ENCODE measurements around the gene NOL6.
"Not testable (repeated sequence)": the region's sequence is repeated elsewhere in the genome, so short reads cannot be mapped to it uniquely, and the experiment has no call there.

The NOL6 gene, protein sequence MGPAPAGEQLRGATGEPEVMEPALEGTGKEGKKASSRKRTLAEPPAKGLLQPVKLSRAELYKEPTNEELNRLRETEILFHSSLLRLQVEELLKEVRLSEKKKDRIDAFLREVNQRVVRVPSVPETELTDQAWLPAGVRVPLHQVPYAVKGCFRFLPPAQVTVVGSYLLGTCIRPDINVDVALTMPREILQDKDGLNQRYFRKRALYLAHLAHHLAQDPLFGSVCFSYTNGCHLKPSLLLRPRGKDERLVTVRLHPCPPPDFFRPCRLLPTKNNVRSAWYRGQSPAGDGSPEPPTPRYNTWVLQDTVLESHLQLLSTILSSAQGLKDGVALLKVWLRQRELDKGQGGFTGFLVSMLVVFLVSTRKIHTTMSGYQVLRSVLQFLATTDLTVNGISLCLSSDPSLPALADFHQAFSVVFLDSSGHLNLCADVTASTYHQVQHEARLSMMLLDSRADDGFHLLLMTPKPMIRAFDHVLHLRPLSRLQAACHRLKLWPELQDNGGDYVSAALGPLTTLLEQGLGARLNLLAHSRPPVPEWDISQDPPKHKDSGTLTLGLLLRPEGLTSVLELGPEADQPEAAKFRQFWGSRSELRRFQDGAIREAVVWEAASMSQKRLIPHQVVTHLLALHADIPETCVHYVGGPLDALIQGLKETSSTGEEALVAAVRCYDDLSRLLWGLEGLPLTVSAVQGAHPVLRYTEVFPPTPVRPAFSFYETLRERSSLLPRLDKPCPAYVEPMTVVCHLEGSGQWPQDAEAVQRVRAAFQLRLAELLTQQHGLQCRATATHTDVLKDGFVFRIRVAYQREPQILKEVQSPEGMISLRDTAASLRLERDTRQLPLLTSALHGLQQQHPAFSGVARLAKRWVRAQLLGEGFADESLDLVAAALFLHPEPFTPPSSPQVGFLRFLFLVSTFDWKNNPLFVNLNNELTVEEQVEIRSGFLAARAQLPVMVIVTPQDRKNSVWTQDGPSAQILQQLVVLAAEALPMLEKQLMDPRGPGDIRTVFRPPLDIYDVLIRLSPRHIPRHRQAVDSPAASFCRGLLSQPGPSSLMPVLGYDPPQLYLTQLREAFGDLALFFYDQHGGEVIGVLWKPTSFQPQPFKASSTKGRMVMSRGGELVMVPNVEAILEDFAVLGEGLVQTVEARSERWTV

DNA sequence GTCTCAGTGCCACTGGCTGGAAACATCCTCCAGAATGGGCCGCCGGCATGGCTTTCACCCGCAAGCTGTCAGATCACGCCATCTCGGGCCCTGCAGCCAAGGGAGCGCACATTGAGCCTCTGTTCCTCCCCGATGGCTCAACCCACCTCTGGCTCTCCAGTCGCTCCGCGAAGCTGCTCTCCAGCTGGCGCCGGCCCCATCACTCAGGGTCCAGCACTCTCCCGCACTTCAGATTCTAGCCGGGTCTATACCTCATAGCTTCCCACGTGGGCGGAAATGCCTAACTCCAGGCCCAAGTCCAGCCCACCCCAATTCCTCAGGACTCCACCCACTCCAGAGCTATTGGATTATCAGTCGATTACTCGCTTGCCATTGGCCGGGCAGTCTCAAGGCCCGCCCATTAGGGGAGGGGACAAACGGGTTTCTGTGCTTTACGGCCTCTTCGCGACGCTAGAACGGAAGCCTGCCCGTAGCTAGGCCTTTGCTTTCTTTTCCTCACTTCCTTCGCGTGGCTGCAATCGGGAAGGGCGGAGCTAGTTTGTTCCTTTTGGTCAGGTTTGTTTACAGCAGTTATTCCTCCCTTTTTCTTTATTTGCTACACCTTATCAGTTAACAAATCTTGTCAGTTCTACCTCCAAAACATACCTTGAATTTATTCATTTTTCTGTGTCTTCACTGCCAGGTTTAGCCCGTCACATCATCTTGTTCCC, at the start of gene NOL6:
Gene NOL6, minus strand, starts transcription at position 282 of the 710 bp plus-strand sequence. Its CDS starts 82 bp downstream, at position 200.
- DNase-seq: peak; percentile 92

DNA sequence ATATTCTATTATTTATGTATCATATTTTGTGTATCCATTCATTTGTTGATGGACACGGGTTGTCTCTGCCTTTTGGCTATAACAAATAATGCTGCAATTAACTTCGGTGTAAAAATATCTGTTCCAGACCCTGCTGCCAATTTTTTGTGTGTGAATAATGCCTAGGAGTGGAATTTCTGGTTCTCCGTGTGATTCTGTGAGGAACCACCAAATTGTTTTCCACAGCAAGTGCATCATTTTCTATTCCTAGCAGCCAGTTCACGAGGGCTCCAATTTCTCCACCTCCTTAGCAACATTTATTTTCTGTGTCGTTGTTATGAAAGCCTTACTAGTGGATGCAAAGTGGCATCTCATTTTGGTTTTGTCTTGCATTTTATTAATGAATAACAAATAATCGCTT, 48.1 kb upstream of the NOL6 start:
- not testable (repeated sequence) for DNase-seq

DNA sequence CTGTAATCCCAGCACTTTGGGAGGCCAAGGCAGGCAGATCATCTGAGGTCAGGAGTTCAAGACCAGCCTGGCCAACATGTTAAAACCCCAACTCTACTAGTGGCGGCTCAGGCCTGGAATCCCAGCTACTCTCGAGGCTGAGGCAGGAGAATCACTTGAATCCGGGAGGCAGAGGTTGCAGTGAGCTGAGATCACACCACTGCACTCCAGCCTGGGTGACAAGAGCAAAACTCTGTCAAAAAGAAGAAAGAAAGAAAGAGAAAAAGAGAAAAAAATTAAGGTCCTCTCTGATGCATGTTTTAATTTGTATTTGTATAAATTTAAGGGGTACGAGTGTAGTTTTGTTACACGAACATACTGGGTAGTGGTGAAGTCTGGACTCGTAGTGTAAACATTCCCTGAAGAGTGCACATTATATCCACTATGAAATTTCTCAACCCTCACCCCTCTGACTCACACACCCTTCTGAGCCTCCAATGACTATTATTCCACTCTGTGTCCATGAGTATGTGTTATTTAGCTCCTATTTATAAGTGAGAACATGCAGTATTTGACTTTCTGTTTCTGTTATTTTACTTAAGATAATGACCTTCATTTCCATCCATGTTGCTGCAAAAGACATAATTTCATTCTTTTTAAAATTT, 44.3 kb upstream of the NOL6 start:
- DNase-seq: not testable (repeated sequence)

DNA sequence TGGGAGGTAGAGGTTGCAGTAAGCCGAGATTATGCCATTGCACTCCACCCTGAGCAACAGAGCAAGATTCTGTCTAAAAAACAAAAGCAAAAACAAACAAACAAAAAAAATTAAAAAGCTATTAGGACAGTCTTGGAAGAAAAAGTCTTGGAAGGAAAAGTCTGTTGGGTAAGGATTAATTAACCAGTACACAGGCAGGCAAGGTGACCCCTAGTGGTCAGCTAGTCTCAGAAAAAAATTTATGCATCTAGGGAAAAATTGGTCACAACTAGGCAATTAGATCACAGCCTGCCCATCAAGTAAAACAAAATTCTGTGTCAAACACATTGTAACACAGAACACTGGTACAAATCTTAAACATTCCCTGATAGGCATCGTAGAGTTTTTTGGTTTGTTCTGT, 43.6 kb upstream of the NOL6 start:
- no peak for DNase-seq

DNA sequence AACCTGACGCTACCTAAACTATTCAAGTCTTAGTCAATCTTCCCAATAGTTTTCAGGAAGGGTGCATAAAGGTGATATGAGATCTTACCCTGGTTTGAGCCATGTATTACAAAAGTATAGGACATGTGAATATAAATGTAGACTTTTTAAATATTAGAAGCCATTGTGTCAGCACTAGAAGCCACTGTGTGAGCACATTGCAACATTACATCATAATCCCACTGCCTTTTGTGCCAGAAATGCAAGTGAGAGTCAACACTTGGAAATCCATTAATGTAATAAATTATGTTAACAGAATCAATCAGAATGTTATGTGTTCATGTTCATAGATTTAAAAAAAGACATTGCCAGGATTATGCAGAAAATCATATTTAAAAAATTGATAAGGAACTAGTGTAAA, 42.7 kb upstream of the NOL6 start:
- not testable (repeated sequence) for DNase-seq

DNA sequence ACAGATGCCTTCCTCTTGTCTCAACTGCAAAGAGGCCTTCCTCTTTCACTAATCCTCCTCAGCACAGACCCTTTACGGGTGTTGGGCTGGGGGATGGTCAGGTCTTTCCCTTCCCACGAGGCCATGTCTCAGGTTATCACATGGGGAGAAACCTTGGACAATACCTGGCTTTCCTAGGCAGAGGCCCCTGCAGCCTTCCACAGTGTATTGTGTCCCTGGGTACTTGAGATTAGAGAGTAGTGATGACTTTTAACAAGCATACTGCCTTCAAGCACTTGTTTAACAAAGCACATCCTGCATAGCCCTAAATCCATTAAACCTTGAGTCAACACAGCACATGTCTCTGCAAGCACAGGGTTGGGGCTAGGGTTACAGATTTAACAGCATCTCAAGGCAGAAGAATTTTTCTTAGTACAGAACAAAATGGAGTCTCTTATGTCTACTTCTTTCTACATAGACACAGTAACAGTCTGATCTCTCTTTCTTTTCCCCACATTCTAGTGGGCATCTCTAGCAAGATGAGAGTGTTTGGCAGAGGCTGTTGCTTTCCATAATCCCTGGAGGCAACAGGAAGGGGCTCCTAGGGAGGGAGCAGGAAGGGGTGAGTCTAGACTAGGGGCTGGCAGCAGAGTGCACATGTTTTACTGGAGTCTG, 41.7 kb upstream of the NOL6 start:
- peak; percentile 13 for DNase-seq

DNA sequence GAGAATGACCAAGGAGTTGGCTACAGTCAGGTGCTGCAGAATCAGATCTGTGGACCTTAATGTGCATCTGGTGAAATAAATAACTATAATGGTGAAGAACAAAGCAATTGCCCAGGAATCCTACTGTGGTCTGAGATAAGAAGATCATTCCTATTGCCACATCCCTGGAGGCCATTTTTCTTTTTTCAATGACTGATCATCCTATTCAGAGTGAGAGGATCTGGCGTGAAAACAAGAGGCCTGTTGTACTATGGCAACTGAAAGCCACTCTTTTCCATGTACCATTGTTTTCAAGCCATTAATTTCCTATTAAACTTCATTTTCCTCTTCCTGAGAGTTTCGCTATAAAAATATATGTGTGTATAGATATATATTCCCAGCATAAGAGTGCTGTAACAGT, 38.8 kb upstream of the NOL6 start:
- DNase-seq: not testable (repeated sequence)

DNA sequence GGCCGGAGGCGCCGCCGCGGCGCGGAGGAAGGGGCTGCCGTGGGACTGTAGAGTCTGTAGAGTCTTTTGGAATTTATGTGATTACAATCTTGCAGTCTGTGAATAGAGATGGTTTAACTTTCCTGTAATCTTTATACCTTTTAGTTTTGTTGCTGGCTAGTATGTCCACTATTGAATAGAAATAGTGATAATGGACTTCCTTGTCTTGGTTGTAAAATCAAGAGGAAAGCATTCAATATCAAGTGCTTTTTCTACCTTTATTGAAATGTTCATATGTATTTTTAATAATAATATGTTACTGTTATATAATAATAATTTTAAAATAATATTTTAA, 37.4 kb upstream of the NOL6 start:
- DNase-seq: not testable (repeated sequence)

DNA sequence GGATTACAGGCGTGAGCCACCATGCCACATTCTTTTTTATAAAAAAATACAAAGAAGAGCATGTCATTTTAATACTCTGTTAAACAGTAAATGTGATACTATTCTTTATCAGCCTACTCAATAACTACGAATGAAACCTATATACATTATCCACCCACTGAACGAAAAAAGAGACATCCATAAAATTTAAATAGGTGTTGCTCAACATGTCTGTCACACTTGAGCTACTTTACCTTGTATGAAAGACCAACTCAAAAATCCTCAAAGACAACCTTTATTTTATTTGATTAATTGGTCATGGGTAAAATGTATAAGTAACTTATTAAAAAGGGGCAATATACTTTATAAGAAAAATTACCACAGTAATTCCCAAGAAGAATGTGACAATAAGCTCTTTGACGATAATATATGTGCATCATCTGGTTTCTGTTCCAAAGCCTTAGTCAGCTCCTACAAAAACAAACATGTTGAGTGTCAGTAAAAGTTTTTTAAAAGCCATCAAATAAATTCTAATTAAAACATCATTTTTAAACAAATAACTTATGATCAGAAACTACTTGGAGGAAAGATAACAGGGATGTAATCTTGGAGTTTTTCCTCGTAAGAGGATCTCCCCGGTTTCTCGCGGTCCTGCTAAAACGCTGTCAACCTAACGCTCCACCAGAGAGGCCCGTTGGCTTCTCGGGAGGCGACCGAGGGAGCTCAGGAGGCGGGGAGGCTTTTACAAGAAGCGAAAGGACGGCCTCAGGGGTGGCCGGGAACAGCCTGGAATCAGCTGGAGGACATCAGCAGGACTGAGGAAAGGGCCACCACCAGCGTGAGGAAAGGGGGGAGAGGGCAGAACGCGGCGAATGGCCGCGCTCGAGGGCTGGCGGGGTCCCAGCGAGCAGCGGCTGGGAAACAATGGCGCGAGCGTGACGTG, 36.8 kb upstream of the NOL6 start:
- no peak for DNase-seq

DNA sequence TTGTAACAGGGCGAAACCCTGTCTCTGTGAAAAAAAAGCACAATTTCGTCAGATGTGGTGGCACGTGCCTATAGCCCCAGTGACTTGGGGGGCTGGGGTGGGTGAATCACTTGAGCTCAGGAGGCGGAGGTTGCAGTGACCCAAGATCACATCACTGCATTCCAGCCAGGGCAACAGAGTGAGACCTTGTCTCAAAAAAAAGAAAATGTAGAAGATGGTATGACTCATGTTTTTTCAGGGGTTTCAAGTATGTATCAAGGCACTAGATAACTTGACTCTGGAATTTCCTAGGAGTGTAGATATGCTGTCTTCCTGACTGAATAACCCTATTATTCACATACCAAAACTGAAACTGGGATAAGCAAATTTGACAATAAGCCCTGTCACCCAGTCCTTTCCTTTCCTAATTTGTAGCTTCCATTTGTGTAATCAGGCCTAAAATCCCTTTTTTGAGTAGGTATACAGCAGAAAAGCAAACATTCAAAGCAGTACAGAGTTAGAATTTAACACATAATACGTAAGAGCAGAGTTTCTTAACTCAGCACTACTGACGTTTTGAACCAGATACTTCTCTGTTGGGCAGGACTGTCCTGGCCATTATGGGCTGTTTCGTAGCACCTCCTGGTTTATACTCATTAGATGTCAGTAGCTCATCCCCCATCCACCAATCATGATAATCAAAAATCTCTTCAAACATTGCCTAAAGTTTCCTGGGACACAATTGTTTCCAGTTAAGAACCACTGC, 33.1 kb upstream of the NOL6 start:
- DNase-seq: no peak

DNA sequence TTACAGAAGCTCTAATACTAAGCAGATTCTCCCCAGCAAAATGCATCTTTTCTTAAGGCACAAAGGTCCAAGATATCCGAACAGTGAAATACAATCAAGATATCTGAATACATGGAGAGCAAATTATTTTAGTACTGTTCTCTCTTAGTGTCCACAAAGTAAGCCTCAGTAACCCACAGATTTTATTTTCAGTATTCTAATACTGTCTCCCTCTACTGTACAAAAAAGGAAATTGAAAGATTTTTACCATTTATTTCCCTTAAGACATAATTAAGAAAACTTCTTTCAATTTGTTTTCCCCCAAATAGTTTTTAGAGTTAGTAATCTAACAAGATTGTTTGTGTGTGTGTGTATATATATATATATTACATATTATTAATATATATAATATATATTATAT, 24.7 kb upstream of the NOL6 start:
- no peak for DNase-seq

DNA sequence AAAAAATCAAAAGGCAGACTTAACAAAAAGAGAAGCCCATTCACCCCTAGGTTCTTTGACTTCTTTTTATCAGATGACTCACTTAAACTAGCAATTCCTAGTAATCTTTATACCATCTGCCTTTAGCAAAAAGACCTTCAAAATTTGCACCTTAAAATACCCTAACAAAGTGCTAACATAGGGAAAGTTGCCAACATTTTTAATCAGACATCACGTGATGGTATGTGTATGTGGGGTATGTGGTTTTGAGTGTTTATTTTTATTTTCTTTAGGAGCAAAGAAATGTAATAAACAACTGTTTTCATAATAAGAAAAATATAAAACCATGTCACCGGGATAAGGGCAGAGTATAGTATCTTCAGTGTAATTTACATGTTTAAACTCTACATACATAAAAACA, 20.1 kb upstream of the NOL6 start:
- not testable (repeated sequence) for DNase-seq

DNA sequence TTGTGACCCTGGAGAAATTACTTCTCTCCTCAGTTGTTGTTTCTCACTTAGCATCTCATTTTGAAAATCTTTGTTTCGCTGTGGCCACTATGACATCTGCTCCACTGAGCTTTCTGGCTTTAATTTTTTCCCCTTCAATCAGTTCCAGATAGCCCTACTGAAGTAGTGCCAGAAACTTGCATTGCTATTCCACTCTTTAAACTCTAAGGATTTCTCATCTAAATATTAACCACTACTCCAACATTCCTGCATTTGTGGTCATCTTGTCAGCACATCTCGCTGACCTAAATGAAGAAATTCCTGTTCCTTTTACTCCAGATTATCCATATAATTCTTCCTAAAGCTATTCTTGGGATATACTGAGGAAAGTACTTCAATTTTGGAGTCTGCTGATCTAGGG, 15.3 kb upstream of the NOL6 start:
- no peak for DNase-seq

DNA sequence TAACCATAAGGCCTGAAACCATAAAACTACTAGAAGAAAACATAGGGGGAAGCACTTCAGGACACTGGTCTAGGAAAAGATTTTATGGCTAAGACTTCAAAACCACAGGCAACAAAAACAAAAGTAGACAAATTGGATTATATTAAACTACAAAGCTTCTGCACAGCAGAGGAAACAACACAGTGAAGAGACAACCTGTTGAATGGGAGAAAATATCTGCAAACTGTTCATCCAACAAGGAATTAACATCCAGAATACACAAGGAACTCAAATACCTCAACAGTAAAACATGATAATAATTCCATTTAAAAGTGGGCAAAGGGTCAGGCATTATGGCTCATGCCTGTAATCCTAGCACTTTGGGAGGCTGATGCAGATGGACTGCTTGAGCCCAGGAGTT, 11.6 kb upstream of the NOL6 start:
- DNase-seq: not testable (repeated sequence)

DNA sequence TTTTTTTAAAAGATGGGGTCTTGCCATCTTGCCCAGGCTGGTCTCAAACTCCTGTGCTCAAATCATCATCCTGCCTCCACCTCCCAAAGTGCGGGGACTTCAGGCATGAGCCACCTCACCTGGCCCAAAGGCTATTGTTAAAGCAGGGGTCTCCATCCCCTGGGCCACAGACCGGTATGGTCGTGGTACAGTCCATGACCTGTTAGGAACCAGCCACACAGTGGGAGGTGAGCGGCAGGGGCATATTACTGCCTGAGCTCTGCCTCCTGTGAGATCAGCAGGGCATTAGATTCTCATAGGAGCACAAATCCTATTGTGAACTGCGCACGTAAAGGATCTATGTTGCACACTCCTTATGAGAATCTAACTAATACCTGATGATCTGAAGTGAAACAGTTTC, 7.3 kb upstream of the NOL6 start:
- no peak for DNase-seq

DNA sequence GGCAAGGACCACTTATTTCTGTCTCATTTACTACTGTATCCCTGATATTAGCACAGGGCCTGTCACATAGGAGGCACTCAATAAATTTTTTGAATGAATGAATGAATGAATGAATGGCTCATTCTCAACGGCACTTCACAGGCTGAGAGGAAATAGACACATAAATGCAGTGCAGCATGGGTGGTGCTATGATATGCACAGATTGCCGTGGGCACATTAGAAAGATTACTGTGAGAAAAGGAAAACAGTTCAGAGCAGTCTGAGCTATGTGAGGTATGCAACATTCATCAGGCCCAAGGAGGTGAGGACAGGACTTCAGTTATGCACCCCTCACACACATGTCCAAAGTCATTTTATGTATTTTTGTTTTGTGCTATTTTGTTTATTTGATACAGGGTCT, 6.4 kb upstream of the NOL6 start:
- no peak for DNase-seq

DNA sequence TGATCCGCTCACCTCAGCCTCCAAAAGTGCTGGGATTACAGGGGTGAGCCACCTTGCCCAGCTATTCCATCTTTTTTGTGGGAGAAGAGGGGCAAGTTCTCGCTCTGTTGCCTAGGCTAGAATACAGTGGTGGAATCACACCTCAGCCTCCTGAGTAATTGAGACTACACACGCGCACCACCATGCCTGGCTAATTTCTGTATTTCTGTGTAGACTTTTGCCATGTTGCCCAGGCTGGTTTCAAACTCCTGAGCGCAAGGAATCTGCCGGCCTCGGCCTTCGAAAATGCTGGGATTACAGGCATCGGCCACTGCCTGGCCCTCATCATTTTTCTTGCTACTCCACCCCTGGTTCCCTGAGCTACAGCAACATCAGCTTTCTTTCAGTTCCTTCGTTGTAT, 2.8 kb upstream of the NOL6 start:
- DNase-seq: no peak

DNA sequence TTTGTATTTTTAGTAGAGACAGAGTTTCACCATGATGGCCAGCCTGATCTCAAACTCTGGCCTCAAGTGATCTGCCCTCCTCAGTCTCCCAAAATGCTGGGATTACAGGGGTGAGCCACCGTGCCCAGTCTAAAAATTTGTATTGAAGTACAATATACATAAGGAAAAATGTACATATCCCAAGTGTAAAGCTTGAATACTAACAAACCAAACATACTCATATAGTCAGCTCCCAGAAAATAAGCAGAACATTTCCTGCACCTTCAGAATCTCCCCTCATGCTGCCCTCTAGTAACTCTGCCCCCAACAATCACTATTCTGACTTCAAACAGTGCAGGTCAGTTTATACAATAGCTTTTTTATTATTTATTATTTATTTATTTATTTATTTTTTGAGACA, 1.6 kb upstream of the NOL6 start:
- no peak for DNase-seq

DNA sequence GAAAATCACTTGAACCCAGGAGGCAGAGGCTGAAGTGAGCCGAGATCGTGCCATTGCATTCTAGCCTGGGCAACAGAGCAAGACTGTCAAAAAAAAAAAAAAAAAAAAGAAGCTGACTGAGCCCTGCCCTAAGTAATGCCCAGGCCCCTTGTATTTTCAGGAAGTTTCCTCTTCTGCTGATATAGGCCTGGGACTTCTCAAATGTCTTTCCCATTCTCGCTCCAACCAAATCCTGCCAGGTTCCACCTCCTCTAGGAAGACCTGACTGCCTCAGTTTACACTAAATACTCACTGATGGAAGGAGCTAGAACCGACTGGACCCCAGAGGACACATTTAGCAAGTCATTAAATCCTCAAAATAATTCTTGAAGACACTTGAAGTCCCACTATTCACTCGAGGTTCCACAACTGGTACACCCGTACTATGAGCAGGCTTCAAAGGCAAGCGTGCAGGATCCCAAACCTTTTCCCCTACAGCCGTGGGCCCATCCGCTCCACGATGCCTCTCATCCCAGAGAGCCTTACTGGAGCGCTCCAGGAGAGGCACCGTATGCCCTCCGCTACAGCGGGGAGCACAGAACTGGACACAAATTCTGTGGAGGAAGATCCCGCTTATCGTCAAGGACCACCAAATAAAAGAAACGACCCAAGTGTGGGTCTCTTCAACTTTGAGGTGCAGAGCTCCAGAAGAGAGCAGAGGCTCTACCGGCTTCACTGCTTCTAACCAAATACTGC, 676 bp downstream of the NOL6 start:
- no peak for DNase-seq
